KOPT-K1 (cell line): ENCODE measurements around the gene MMP25.
"Not testable (repeated sequence)": the region's sequence is repeated elsewhere in the genome, so short reads cannot be mapped to it uniquely, and the experiment has no call there.

Source experiments
- H3K27ac ChIP-seq: fragments of 200-600 bp; sonication (generic); 2 replicates; pipeline ENCODE4 v1.5.1; 2016; ENCODE audit warnings: antibody characterized with exemption, mild to moderate bottlenecking, low read depth, low read length; ENCODE audit not compliant: poor library complexity, severe bottlenecking
- H3K36me3 ChIP-seq: fragments of 200-600 bp; sonication (generic); 2 replicates; pipeline ENCODE4 v1.5.1; 2017; ENCODE audit warnings: antibody characterized with exemption, mild to moderate bottlenecking, low read length, moderate library complexity; ENCODE audit not compliant: insufficient read depth
- H3K9me3 ChIP-seq: fragments of 200-600 bp; sonication (generic); 2 replicates; pipeline ENCODE4 v1.5.1; 2017; ENCODE audit warnings: antibody characterized with exemption, low read length, mild to moderate bottlenecking; ENCODE audit not compliant: insufficient read depth, poor library complexity, severe bottlenecking

Gene MMP25

DNA sequence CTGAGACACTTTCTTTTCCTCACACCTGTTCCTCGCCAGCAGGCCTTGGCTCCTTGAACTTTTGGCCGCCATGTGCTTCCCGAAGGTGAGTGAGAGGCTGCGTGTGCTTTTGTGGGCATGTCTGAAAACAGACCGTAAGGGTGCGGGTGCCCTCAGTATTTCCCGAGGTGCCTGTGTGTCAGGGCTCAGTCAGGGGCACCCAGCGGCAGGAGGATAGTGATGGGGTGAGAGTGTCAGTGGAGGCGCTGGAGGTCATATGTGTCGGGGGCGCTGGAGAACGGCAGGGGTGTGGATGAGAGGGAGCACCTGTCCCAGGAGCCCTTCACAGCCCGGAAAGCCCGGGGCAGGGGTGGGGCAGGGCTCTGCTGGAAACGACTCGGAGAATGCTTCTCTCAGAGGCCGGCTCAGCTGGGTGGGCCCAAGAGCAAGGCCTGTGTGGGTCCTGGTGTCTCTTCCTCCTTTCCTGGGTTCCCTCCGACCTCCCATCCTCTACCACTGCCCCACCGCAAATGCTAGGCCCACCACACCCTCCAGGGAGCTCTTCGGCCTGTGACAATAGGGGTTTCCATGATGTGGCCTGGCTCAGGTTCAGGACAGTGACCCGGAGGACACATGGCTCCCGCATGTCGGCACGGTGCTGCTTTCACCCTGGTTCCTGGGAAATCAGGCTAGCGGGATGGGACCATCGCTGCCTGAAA is 19.5 kb downstream of the MMP25 start:
- peak overlapping the region; percentile 76 for H3K27ac ChIP-seq

DNA sequence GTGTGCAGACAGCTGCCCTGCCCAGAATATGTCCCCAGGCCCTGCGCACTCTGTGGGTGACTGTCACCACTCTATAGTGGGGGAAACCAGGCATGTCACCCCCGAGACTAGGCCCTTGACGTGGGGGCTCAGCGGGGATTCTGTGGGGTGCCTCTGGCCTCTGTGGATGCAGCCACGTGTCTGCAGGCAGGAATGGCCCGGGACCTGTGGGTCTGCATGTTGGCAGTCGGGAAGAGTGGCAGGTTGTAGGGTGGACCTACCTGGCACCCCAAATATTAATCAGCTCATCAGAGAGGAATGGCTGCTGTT is 20.0 kb downstream of the MMP25 start:
- Histone ChIP-seq H3K36me3 (peaks cover 28% of the 10 kb centered on the region), H3K9me3 (no peaks in the 10 kb centered on the region), H3K27ac (peak overlapping the region; percentile 76)

More for the DNA sequence above, 19.5 kb downstream of the MMP25 start:
- Histone ChIP-seq H3K36me3 (peaks cover 28% of the 10 kb centered on the region), H3K9me3 (no peaks in the 10 kb centered on the region)

- Histone ChIP-seq H3K9me3 (no peaks in the 10 kb centered on the region), H3K36me3 (peaks cover 28% of the 10 kb centered on the region), H3K27ac (peak overlapping the region; percentile 76)
Observed at GRCh38 chr16:3068487-3068886, 22.1 kb downstream of the MMP25 start.

GRCh38 chr16:3069146-3069545 is 22.8 kb downstream of the MMP25 start:
- not testable (repeated sequence) for H3K9me3 ChIP-seq
- Histone ChIP-seq H3K27ac (peak overlapping the region; percentile 69), H3K36me3 (peaks cover 28% of the 10 kb centered on the region)

- Histone ChIP-seq H3K9me3 (no peaks in the 10 kb centered on the region), H3K36me3 (peaks cover 28% of the 10 kb centered on the region), H3K27ac (peak overlapping the region; percentile 69)
Observed at GRCh38 chr16:3070608-3071111, 24.3 kb downstream of the MMP25 start.

DNA sequence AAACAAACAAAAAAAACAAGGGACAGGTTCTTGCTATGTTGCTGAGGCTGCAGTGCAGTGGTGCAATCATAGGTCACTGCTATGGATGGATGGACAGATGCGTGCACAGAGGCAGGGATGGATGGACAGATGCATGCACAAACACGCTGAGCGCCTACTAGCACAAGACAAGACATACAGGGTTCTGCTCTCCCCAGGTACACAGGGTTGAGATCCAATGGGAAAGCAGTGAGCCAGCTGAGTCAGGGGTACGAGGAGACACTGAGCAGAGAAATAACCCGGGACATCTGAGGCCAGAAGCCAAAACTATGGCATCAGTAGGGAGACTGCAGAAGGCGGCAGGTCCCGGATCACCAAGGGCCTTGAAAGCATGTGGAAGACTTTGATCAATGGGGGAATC is 25.3 kb downstream of the MMP25 start:
- Histone ChIP-seq H3K36me3 (peaks cover 28% of the 10 kb centered on the region), H3K9me3 (no peaks in the 10 kb centered on the region), H3K27ac (peak overlapping the region; percentile 69)

DNA sequence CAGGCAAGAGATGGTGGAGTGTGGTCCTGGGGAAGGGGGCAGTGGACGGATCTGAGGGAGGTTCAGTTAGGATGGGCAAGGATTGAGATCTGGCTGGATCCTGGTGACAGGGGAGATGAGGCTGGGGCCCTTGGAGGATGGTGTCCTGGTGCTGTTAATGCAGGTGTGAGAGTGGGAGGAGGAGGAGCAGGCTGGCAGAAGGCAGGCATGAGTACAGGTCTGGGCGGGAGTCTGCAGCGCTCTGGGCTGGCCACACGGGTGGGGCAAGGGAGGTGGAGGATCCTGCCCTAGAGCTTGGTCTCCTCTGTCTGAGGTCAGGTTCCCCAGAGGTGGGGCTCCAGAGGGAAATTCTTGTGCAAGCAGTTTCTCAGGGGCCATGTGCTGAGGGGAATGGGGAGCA is 25.8 kb downstream of the MMP25 start:
- Histone ChIP-seq H3K27ac (peak overlapping the region; percentile 69), H3K36me3 (peaks cover 28% of the 10 kb centered on the region)
- not testable (repeated sequence) for H3K9me3 ChIP-seq

- peaks cover 22% of the 10 kb centered on the region for H3K36me3 ChIP-seq
- peak overlapping the region; percentile 99 for H3K27ac ChIP-seq
- not testable (repeated sequence) for H3K9me3 ChIP-seq
Observed at GRCh38 chr16:3072576-3073263, 26.4 kb downstream of the MMP25 start.

GRCh38 chr16:3073448-3073847 is 27.1 kb downstream of the MMP25 start:
- Histone ChIP-seq H3K36me3 (peaks cover 14% of the 10 kb centered on the region), H3K27ac (peak overlapping the region; percentile 99), H3K9me3 (no peaks in the 10 kb centered on the region)

GRCh38 chr16:3074860-3075522 is 28.6 kb downstream of the MMP25 start:
- Histone ChIP-seq H3K27ac (peak overlapping the region; percentile 99), H3K36me3 (no peaks in the 10 kb centered on the region), H3K9me3 (no peaks in the 10 kb centered on the region)

DNA sequence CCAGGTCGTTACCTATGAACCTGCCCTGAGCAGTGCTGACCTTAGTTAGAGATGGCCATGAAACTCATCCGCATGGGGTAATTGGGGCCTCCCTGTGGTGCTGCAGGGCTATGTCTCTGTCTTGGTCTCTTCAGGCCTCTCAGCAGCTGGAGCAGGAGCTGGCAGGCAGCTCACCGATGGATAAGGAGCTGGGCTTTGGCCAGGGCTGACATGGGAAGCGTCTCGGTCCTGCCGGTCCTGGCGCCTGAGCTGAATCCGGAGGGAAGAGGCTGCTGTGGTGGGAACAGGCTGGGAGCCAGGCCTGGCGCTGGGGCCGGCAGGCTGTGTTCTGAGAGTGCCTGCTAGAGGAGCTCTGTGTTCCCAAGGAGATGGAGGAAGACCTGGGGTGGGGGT is 29.2 kb downstream of the MMP25 start:
- Histone ChIP-seq H3K27ac (peak overlapping the region; percentile 99), H3K9me3 (peaks cover 2% of the 10 kb centered on the region), H3K36me3 (no peaks in the 10 kb centered on the region)

GRCh38 chr16:3075946-3076345 is 29.6 kb downstream of the MMP25 start:
- peak overlapping the region; percentile 99 for H3K27ac ChIP-seq
- H3K36me3 ChIP-seq, H3K9me3 ChIP-seq: not testable (repeated sequence)

DNA sequence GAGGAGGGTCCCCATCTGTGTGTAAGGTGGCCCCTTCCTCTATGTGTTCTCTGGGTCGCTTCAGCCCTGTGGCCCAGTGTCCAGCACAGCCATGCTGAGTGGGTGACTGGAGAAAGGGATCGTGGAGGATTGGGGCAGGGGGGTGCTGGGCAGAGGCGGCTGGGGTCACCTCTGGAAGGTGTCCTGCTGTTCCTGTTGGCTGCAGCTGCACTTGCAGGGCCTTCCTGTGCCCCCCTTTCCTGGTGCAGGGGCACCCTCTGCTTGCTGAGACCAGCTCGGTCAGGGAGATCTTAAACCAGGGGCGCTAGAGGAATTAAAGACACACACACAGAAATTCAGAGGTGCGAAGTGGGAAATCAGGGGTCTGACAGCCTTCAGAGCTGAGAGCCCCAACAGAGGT is 30.2 kb downstream of the MMP25 start:
- Histone ChIP-seq H3K36me3 (no peaks in the 10 kb centered on the region), H3K27ac (peak overlapping the region; percentile 99), H3K9me3 (peaks cover 9% of the 10 kb centered on the region)

DNA sequence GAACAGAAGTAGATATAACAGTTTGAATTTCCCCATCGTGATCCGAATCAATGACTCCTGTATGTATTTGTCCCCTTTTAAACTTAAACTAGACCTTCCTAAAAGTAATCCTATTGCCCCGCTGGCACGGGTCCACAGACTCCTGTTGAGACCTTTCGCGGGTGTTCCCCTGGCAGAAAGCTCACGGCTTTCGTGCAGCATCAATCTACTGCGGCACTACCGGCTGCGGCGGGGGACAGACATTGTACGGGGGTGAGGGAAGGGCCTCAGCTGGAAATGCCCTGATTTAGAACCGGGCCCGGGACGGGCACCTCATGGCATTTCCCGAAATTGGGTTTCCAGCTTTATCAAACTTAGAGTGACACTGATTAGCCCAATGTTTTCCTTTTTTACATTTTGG is 33.7 kb downstream of the MMP25 start:
- Histone ChIP-seq H3K36me3 (no peaks in the 10 kb centered on the region), H3K9me3 (peaks cover 9% of the 10 kb centered on the region), H3K27ac (no peak overlapping the region)

- H3K36me3 ChIP-seq, H3K27ac ChIP-seq, H3K9me3 ChIP-seq: not testable (repeated sequence)
Observed at GRCh38 chr16:3081957-3082356, 35.6 kb downstream of the MMP25 start.
